ENCODE data around the gene CELSR2.
A peak's percentile ranks its signal among the peaks of the same experiment; 100 is the strongest.

CELSR2 gene

DNA sequence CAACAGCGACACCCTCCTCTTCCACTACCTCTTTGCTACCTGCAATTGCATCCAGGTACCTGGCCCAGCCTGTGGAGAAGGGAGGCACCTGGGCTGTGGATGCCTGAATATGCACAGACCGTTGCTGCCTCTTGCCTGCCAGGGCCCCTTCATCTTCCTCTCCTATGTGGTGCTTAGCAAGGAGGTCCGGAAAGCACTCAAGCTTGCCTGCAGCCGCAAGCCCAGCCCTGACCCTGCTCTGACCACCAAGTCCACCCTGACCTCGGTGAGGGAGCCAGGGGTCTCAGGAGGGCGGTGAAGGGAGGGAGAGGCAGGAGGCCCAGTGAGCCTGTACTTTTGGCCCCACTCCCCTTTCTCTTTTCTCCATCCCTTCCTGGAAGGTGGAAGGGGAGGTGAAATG is 22.1 kb downstream of the CELSR2 start:
- no peak overlapping the region for H3K4me3 Mint-ChIP-seq
- peaks cover 33% of the 10 kb centered on the region for H3K4me1 Mint-ChIP-seq
- no peaks in the 10 kb centered on the region for H3K9me3 Mint-ChIP-seq
- H3K36me3 Mint-ChIP-seq (ENCODE audit: low read depth) = peaks cover 24% of the 10 kb centered on the region
- H3K27ac Mint-ChIP-seq = peak overlapping the region in 2 of 3 experiments; percentile 42 to 52
- TF ChIP-seq, protein P1, sequence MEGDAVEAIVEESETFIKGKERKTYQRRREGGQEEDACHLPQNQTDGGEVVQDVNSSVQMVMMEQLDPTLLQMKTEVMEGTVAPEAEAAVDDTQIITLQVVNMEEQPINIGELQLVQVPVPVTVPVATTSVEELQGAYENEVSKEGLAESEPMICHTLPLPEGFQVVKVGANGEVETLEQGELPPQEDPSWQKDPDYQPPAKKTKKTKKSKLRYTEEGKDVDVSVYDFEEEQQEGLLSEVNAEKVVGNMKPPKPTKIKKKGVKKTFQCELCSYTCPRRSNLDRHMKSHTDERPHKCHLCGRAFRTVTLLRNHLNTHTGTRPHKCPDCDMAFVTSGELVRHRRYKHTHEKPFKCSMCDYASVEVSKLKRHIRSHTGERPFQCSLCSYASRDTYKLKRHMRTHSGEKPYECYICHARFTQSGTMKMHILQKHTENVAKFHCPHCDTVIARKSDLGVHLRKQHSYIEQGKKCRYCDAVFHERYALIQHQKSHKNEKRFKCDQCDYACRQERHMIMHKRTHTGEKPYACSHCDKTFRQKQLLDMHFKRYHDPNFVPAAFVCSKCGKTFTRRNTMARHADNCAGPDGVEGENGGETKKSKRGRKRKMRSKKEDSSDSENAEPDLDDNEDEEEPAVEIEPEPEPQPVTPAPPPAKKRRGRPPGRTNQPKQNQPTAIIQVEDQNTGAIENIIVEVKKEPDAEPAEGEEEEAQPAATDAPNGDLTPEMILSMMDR (IDR thresholded peaks at IDR 0.05; ENCODE audit: unreplicated experiment in 3 of 3) = no peak
- peaks cover 15% of the 10 kb centered on the region for H3K27me3 Mint-ChIP-seq (ENCODE audit: low read depth)

DNA sequence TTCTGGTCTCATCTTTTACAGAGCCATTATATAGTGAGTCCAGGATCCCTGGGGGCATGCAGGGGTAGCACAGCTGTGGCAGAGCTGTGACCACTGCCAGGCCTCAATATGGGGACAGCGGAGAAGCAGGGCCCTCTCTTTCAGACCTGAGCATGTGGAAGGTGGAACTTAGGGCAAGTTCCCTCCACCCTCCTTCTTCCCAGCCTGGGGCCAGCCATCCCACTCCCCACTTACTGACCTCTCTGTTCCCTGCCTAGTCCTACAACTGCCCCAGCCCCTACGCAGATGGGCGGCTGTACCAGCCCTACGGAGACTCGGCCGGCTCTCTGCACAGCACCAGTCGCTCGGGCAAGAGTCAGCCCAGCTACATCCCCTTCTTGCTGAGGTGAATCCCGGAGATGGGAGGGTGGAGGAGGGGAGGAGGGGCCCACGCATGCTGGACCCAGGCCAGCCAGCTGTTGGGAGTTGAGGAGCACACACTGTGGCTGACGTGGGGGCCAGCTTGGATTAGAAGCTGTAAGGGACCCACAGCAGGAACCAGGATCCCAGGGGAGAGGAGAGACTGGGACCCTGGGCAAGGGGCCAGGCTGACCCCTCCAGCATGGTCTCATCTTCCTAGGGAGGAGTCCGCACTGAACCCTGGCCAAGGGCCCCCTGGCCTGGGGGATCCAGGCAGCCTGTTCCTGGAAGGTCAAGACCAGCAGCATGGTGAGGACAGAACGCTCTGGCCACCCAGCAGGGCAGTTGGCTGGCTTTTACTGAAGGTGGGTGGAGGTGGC is 22.9 kb downstream of the CELSR2 start:
- Mint-ChIP-seq H3K27me3 (ENCODE audit: low read depth) (peaks cover 15% of the 10 kb centered on the region), H3K27ac (peak overlapping the region in 2 of 3 experiments; percentile 42 to 52), H3K4me3 (no peak overlapping the region), H3K9me3 (no peaks in the 10 kb centered on the region), H3K36me3 (ENCODE audit: low read depth) (peaks cover 24% of the 10 kb centered on the region), H3K4me1 (peaks cover 36% of the 10 kb centered on the region)
- TF ChIP-seq, protein P1 (IDR thresholded peaks at IDR 0.05; ENCODE audit: unreplicated experiment in 3 of 3) = no peak

DNA sequence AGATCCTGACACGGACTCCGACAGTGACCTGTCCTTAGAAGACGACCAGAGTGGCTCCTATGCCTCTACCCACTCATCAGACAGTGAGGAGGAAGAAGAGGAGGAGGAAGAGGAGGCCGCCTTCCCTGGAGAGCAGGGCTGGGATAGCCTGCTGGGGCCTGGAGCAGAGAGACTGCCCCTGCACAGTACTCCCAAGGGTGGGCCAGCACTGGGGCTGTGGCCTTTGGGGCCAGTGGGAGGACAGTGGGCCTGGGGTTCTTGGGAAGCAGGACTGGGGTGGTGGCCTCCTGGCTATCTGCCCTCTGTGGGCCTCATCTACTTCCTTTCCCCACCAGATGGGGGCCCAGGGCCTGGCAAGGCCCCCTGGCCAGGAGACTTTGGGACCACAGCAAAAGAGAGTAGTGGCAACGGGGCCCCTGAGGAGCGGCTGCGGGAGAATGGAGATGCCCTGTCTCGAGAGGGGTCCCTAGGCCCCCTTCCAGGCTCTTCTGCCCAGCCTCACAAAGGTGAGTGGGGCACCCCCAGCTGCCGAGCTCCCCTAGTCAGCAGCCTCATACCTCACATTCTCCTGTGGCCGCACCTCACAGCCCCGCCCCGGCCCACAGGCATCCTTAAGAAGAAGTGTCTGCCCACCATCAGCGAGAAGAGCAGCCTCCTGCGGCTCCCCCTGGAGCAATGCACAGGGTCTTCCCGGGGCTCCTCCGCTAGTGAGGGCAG is 23.6 kb downstream of the CELSR2 start:
- peaks cover 38% of the 10 kb centered on the region for H3K4me1 Mint-ChIP-seq
- peaks cover 15% of the 10 kb centered on the region for H3K27me3 Mint-ChIP-seq (ENCODE audit: low read depth)
- peak overlapping the region in 1 of 3 experiments; percentile 42 for H3K27ac Mint-ChIP-seq
- TF ChIP-seq, protein P1 (IDR thresholded peaks at IDR 0.05; ENCODE audit: unreplicated experiment in 3 of 3) = no peak
- H3K4me3 Mint-ChIP-seq = no peak overlapping the region
- H3K9me3 Mint-ChIP-seq = no peaks in the 10 kb centered on the region
- H3K36me3 Mint-ChIP-seq (ENCODE audit: low read depth) = peaks cover 21% of the 10 kb centered on the region

DNA sequence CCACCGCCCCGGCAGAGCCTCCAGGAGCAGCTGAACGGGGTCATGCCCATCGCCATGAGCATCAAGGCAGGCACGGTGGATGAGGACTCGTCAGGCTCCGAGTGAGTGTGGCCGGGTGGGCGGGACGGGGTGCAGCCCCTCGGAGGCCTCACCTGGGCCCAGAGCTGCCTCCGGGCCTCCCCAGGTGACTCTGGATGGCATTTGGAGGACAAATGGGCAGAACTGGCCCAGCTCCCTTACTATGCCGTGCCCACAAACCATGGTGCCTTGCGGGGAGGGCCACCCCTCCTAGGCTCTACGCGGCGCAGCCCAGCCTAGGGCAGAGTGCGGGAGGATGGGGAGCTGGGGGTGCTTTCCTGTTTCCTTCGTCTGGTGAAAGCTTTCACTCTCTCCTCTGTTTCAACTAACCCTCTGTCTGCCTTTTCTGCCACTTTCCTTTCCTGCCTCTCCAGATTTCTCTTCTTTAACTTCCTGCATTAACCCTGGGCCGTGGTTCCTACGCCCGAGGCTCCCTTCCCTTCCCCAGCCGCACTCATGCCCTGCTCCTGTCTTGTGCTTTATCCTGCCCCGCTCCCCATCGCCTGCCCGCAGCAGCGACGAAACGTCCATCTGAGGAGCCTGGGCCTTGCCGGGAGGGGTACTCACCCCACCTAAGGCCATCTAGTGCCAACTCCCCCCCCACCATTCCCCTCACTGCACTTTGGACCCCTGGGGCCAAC is 24.4 kb downstream of the CELSR2 start:
- Mint-ChIP-seq H3K4me1 (peaks cover 42% of the 10 kb centered on the region), H3K4me3 (peak overlapping the region in 1 of 3 experiments; percentile 16), H3K27me3 (ENCODE audit: low read depth) (peaks cover 15% of the 10 kb centered on the region), H3K9me3 (no peaks in the 10 kb centered on the region), H3K27ac (peak overlapping the region; percentile 86 to 92 (median 92)), H3K36me3 (ENCODE audit: low read depth) (peaks cover 18% of the 10 kb centered on the region)
- TF ChIP-seq, protein P1 (IDR thresholded peaks at IDR 0.05; ENCODE audit: unreplicated experiment in 3 of 3) = no peak

DNA sequence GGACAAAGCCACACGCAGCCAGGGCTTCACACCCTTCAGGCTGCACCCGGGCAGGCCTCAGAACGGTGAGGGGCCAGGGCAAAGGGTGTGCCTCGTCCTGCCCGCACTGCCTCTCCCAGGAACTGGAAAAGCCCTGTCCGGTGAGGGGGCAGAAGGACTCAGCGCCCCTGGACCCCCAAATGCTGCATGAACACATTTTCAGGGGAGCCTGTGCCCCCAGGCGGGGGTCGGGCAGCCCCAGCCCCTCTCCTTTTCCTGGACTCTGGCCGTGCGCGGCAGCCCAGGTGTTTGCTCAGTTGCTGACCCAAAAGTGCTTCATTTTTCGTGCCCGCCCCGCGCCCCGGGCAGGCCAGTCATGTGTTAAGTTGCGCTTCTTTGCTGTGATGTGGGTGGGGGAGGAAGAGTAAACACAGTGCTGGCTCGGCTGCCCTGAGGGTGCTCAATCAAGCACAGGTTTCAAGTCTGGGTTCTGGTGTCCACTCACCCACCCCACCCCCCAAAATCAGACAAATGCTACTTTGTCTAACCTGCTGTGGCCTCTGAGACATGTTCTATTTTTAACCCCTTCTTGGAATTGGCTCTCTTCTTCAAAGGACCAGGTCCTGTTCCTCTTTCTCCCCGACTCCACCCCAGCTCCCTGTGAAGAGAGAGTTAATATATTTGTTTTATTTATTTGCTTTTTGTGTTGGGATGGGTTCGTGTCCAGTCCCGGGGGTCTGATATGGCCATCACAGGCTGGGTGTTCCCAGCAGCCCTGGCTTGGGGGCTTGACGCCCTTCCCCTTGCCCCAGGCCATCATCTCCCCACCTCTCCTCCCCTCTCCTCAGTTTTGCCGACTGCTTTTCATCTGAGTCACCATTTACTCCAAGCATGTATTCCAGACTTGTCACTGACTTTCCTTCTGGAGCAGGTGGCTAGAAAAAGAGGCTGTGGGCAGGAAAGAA is 25.5 kb downstream of the CELSR2 start:
- H3K9me3 Mint-ChIP-seq = no peaks in the 10 kb centered on the region
- peak overlapping the region; percentile 86 to 93 (median 92) for H3K27ac Mint-ChIP-seq
- peaks cover 21% of the 10 kb centered on the region for H3K36me3 Mint-ChIP-seq (ENCODE audit: low read depth)
- peak overlapping the region in 2 of 3 experiments; percentile 24 to 29 for H3K4me3 Mint-ChIP-seq
- TF ChIP-seq, protein P1 (IDR thresholded peaks at IDR 0.05; ENCODE audit: unreplicated experiment in 3 of 3) = no peak
- peaks cover 47% of the 10 kb centered on the region for H3K4me1 Mint-ChIP-seq
- peaks cover 15% of the 10 kb centered on the region for H3K27me3 Mint-ChIP-seq (ENCODE audit: low read depth)
